CD4-positive, alpha-beta memory T cell (primary cell): ENCODE data around the gene MARS1. TPM values are rescaled to one million over a fixed set of nuclear protein-coding genes. Genes with fewer than 3 reads are reported as not detected.

Source experiments
- CTCF ChIA-PET: fragments of 350-600 bp; sonication (Branson Sonifier 250); formaldehyde crosslinking; loops from one replicate; lab custom pipeline; 2021; ENCODE audit warnings: inconsistent platforms; ENCODE audit not compliant: partially characterized antibody; lab: Charles Lee
- POLR2A ChIA-PET: fragments of 350-600 bp; sonication (Branson Sonifier 250); formaldehyde crosslinking; loops from one replicate; lab custom pipeline; 2021; ENCODE audit not compliant: partially characterized antibody; lab: Charles Lee
- DNase-seq, 5 donors: peaks; one replicate each; pipeline versions ENCODE4 v3.0.0 to v3.0.0-alpha.2; 2020 to 2022; ENCODE audit warnings: mixed read lengths in 1 of 5
- H3K27ac ChIP-seq: one replicate; pipeline ENCODE4 v1.7.0; 2013; ENCODE audit warnings: low read depth, low read length
- H3K27me3 ChIP-seq: 2 replicates; pipeline ENCODE4 v1.7.0; 2013; ENCODE audit warnings: mild to moderate bottlenecking, low read length, moderate library complexity; ENCODE audit not compliant: insufficient read depth
- H3K36me3 ChIP-seq: 2 replicates; pipeline ENCODE4 v1.7.0; 2013; ENCODE audit warnings: mild to moderate bottlenecking, low read length, moderate library complexity; ENCODE audit not compliant: insufficient read depth
- H3K4me1 ChIP-seq: 2 replicates; pipeline ENCODE4 v1.7.0; 2013; ENCODE audit warnings: mild to moderate bottlenecking, low read length, moderate library complexity; ENCODE audit not compliant: insufficient read depth
- H3K4me3 ChIP-seq, 2 donors: one replicate each; pipeline ENCODE4 v1.7.0; 2013; ENCODE audit warnings: low read length in 2 of 2, mild to moderate bottlenecking in 1 of 2
- H3K9me3 ChIP-seq, 2 donors: one replicate each; pipeline ENCODE4 v1.7.0; 2013; ENCODE audit warnings: low read length in 2 of 2, control low read depth in 1 of 2; ENCODE audit not compliant: control insufficient read depth in 1 of 2
- H3K27ac Mint-ChIP-seq, 7 donors: one replicate each; pipeline ENCODE4 v1.8.0; 2020 to 2021; ENCODE audit warnings: mixed read lengths in 7 of 7, mild to moderate bottlenecking in 6 of 7, inconsistent platforms in 3 of 7, moderate library complexity in 3 of 7
- H3K27me3 Mint-ChIP-seq, 2 donors: one replicate each; pipeline ENCODE4 v1.8.0; 2020 to 2021; ENCODE audit warnings: mixed read lengths in 2 of 2
- H3K36me3 Mint-ChIP-seq, 2 donors: one replicate each; pipeline ENCODE4 v1.8.0; 2020 to 2021; ENCODE audit warnings: mixed read lengths in 2 of 2, inconsistent platforms in 1 of 2, mild to moderate bottlenecking in 1 of 2
- H3K4me1 Mint-ChIP-seq, 4 donors: one replicate each; pipeline ENCODE4 v1.8.0; 2020 to 2021; ENCODE audit warnings: mixed read lengths in 4 of 4, mild to moderate bottlenecking in 1 of 4
- H3K4me3 Mint-ChIP-seq, 8 donors: one replicate each; pipeline ENCODE4 v1.8.0; 2020 to 2021; ENCODE audit warnings: mixed read lengths in 8 of 8, mild to moderate bottlenecking in 7 of 8, moderate library complexity in 6 of 8, inconsistent platforms in 3 of 8
- H3K9me3 Mint-ChIP-seq, 8 donors: one replicate each; pipeline ENCODE4 v1.8.0; 2020 to 2021; ENCODE audit warnings: mixed read lengths in 8 of 8, mild to moderate bottlenecking in 5 of 8, inconsistent platforms in 3 of 8, moderate library complexity in 1 of 8
- intact Hi-C: fragments of 100-400 bp; cut with micrococcal nuclease; formaldehyde crosslinking; loops from one replicate; pipeline ENCODE4 v1.15.1; 2023
- polyA plus RNA-seq, 2 donors: library from polyadenylated mRNA; unstranded; fragments of 300-500 nt; fragmentation: Illumina TruSeq; gene quantifications; one replicate each; pipeline ENCODE4 v1.2.3, GENCODE V29; 2021
- total RNA-seq, 2 experiments: library from RNA; stranded (reverse); gene quantifications; one replicate each; pipeline ENCODE4 v1.2.3, GENCODE V29; 2021

MARS1 gene
- total and polyA plus RNA-seq, 4 experiments from 2014 or later: 84.8 to 242 (median 169) TPM

DNA sequence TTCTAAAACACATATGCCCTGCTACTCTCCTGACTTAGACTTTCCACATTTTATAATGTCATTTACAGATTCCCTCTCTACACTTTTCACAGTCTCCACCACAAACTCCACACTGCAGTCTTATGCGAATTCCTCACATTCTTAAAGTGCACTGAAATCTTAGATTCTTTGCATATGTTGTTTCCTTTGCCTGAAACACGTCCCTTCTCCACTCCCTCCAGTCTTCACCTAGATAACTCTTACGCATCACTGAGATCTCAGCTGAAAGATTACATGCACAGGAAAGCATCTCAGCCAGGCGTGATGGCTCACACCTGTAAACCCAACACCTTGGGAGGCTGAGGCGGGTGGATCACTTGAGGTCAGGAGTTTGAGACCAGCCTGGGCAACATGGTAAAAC, 4.4 kb upstream of the MARS1 start:
- Histone ChIP-seq H3K4me3 (no peak overlapping the region), H3K36me3 (no peaks in the 10 kb centered on the region), H3K27me3 (no peaks in the 10 kb centered on the region), H3K4me1 (peaks cover 44% of the 10 kb centered on the region), H3K27ac (no peak overlapping the region), H3K9me3 (no peaks in the 10 kb centered on the region)
- peaks cover 0 to 5% (median 0%) of the 10 kb centered on the region in 8 donors for H3K9me3 Mint-ChIP-seq
- no peak for DNase-seq
- H3K27me3 Mint-ChIP-seq: no peaks in the 10 kb centered on the region
- ChIA-PET CTCF (interaction anchor here (0.6 to 10.7 kb wide), 3 partner anchors 21 to 1062 kb away, joined by 3 to 204 read pairs (median 3); partner anchors contain the start of gene GLI1), POLR2A (interaction anchor here (10.2 kb wide), 1 partner anchor 21 kb away, joined by 225 read pairs; the partner anchor contains the start of gene GLI1)
- H3K4me3 Mint-ChIP-seq: peak overlapping the region in 2 of 8 donors; percentile 16 to 49
- H3K27ac Mint-ChIP-seq: peak overlapping the region; percentile 18 to 89 (median 72)
- H3K36me3 Mint-ChIP-seq: peaks cover 0 to 7% of the 10 kb centered on the region in 2 donors
- H3K4me1 Mint-ChIP-seq: peaks cover 39 to 53% (median 45%) of the 10 kb centered on the region in 4 donors
- intact Hi-C loops: no loop called here

- ChIA-PET POLR2A (interaction anchor here (2.7 to 6.3 kb wide), 3 partner anchors 9 to 34 kb away, joined by 13 to 75 read pairs (median 18); partner anchors contain the start of genes ARHGAP9, DDIT3 and GLI1), CTCF (interaction anchor here (1.1 to 2.8 kb wide), 4 partner anchors 10 to 35 kb away, joined by 3 to 29 read pairs (median 12); partner anchors contain the start of genes DDIT3 and GLI1)
- no peaks in the 10 kb centered on the region for H3K27me3 Mint-ChIP-seq
- H3K4me1 ChIP-seq: peaks cover 35% of the 10 kb centered on the region
- H3K27ac ChIP-seq: no peak overlapping the region
- H3K36me3 Mint-ChIP-seq: peaks cover 13 to 23% of the 10 kb centered on the region in 2 donors
- peaks cover 0 to 3% (median 0%) of the 10 kb centered on the region in 8 donors for H3K9me3 Mint-ChIP-seq
- H3K9me3 ChIP-seq: no peaks in the 10 kb centered on the region
- intact Hi-C loops: loop anchor here (2.0 to 5.0 kb wide), 2 partner anchors 61 to 207 kb away; partner anchors contain the start of genes DCTN2 and OS9
- H3K4me3 Mint-ChIP-seq: no peak overlapping the region
- H3K36me3 ChIP-seq: peaks cover 12% of the 10 kb centered on the region
- no peak for DNase-seq
- no peak overlapping the region for H3K4me3 ChIP-seq
- no peaks in the 10 kb centered on the region for H3K27me3 ChIP-seq
- H3K4me1 Mint-ChIP-seq: peaks cover 29 to 47% (median 35%) of the 10 kb centered on the region in 4 donors
- peak overlapping the region in 4 of 7 donors; percentile 19 to 77 (median 48) for H3K27ac Mint-ChIP-seq
These were observed 2.2 kb upstream of the MARS1 start for GRCh38 chr12:57485695-57486094.

- H3K36me3 Mint-ChIP-seq: peaks cover 22 to 35% of the 10 kb centered on the region in 2 donors
- ChIA-PET CTCF (interaction anchor here (0.7 to 2.8 kb wide), 7 partner anchors 11 to 40 kb away, joined by 3 to 29 read pairs (median 4); partner anchors contain the start of genes DDIT3, GLI1 and INHBE), POLR2A (interaction anchor here (2.7 to 6.3 kb wide), 3 partner anchors 10 to 33 kb away, joined by 13 to 75 read pairs (median 18); partner anchors contain the start of genes ARHGAP9, DDIT3 and GLI1)
- H3K4me1 ChIP-seq: peaks cover 23% of the 10 kb centered on the region
- peak overlapping the region in 3 of 8 donors; percentile 97 to 99 (median 98) for H3K4me3 Mint-ChIP-seq
- no peak overlapping the region for H3K4me3 ChIP-seq
- intact Hi-C loops: loop anchor here (1.0 to 5.0 kb wide), 5 partner anchors 8 to 205 kb away; partner anchors contain the start of genes ARHGAP9, DCTN2, DDIT3 and OS9
- peaks cover 0 to 3% (median 0%) of the 10 kb centered on the region in 8 donors for H3K9me3 Mint-ChIP-seq
- no peaks in the 10 kb centered on the region for H3K27me3 Mint-ChIP-seq
- no peak for DNase-seq
- no peak overlapping the region for H3K27ac ChIP-seq
- H3K27me3 ChIP-seq: no peaks in the 10 kb centered on the region
- peak overlapping the region; percentile 70 to 99 (median 96) for H3K27ac Mint-ChIP-seq
- H3K36me3 ChIP-seq: peaks cover 23% of the 10 kb centered on the region
- no peaks in the 10 kb centered on the region for H3K9me3 ChIP-seq
- peaks cover 22 to 40% (median 28%) of the 10 kb centered on the region in 4 donors for H3K4me1 Mint-ChIP-seq
These were observed 742 bp upstream of the MARS1 start for GRCh38 chr12:57487055-57487596.

DNA sequence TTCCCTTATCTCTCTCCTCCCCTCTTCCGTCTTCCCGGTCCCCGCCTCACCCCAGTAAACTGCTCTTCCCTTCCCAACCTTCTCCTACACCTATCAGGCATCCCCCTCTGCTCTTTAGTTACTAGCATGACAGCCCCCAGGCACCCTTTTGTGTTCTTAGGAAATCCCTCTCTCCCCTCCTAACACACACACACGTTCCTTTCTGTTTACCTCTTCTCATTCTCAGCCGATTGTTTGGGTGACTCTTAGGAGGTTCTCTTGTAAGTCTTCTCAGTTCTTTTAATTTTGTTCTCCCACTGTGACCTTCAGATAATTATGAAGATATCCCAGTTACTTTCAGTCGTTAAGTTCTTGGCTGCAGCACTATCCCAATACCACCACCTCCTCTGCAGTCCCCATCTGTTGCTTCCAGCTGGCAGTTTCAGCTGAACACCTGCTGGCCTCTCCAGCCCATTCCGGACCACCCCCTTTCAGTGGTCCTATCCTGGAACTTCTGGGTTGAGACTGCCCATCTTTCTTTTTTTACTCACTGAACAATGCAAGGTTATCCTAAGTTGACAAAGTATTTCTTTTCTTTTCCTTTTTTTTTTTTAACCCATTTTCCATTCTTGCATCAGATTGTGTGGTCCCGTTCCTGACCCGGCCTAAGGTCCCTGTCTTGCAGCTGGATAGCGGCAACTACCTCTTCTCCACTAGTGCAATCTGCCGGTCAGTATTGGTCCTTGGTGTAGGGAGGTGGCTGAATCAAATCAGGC, 711 bp downstream of the MARS1 start:
- H3K4me1 ChIP-seq: peaks cover 23% of the 10 kb centered on the region
- no peaks in the 10 kb centered on the region for H3K27me3 ChIP-seq
- peak overlapping the region; percentile 84 for H3K27ac ChIP-seq
- peak overlapping the region; percentile 78 to 95 for H3K4me3 ChIP-seq
- peak in 1 of 5 donors; percentile 5 for DNase-seq
- no peaks in the 10 kb centered on the region for H3K9me3 ChIP-seq
- H3K36me3 Mint-ChIP-seq: peaks cover 30 to 42% of the 10 kb centered on the region in 2 donors
- H3K36me3 ChIP-seq: peaks cover 28% of the 10 kb centered on the region
- peak overlapping the region; percentile 90 to 99 (median 98) for H3K27ac Mint-ChIP-seq
- H3K4me1 Mint-ChIP-seq: peaks cover 18 to 39% (median 25%) of the 10 kb centered on the region in 4 donors
- intact Hi-C loops: loop anchor here (5.0 kb wide), 1 partner anchor 204 kb away; the partner anchor contains the start of gene OS9
- ChIA-PET CTCF (interaction anchor here (1.2 to 3.4 kb wide), 2 partner anchors 12 to 29 kb away, joined by 3 to 10 read pairs; partner anchors contain the start of gene GLI1), POLR2A (interaction anchor here (2.0 to 6.3 kb wide), 3 partner anchors 11 to 31 kb away, joined by 12 to 75 read pairs (median 18); partner anchors contain the start of genes ARHGAP9, DDIT3 and GLI1)
- no peaks in the 10 kb centered on the region for H3K27me3 Mint-ChIP-seq
- peak overlapping the region; percentile 95 to 99 (median 98) for H3K4me3 Mint-ChIP-seq
- H3K9me3 Mint-ChIP-seq: peaks cover 0 to 3% (median 0%) of the 10 kb centered on the region in 8 donors

DNA sequence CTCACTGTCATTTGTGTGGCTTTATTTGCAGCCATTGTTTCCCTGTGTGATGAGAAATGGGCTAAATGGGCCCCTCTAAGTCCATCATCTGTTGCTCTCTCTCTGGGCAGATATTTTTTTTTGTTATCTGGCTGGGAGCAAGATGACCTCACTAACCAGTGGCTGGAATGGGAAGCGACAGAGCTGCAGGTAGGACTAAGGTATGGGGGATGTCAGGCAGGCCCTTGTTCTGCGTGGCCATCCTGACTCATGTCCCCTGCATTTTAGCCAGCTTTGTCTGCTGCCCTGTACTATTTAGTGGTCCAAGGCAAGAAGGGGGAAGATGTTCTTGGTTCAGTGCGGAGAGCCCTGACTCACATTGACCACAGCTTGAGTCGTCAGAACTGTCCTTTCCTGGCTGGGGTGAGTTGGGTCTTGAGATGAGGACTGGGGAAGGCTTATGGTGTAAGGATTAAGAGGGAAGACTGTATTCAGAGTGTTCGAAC, 1.3 kb downstream of the MARS1 start:
- Mint-ChIP-seq H3K9me3 (peaks cover 0 to 3% (median 0%) of the 10 kb centered on the region in 8 donors), H3K27ac (peak overlapping the region in 6 of 7 donors; percentile 29 to 98 (median 88)), H3K27me3 (no peaks in the 10 kb centered on the region), H3K36me3 (peaks cover 30 to 42% of the 10 kb centered on the region in 2 donors), H3K4me3 (peak overlapping the region; percentile 95 to 99 (median 98)), H3K4me1 (peaks cover 18 to 38% (median 25%) of the 10 kb centered on the region in 4 donors)
- Histone ChIP-seq H3K27ac (peak overlapping the region; percentile 84), H3K36me3 (peaks cover 28% of the 10 kb centered on the region), H3K4me1 (peaks cover 23% of the 10 kb centered on the region), H3K4me3 (no peak overlapping the region), H3K27me3 (no peaks in the 10 kb centered on the region), H3K9me3 (no peaks in the 10 kb centered on the region)
- intact Hi-C loops: loop anchor here (5.0 kb wide), 1 partner anchor 203 kb away; the partner anchor contains the start of gene OS9
- ChIA-PET POLR2A (interaction anchor here (2.0 to 6.3 kb wide), 3 partner anchors 12 to 31 kb away, joined by 12 to 75 read pairs (median 18); partner anchors contain the start of genes ARHGAP9, DDIT3 and GLI1), CTCF (interaction anchor here (1.2 to 3.4 kb wide), 2 partner anchors 12 to 30 kb away, joined by 3 to 10 read pairs; partner anchors contain the start of gene GLI1)
- DNase-seq: no peak

GRCh38 chr12:57490126-57490525, 2.3 kb downstream of the MARS1 start:
- no peaks in the 10 kb centered on the region for H3K9me3 ChIP-seq
- intact Hi-C loops: no loop called here
- H3K27me3 ChIP-seq: no peaks in the 10 kb centered on the region
- no peaks in the 10 kb centered on the region for H3K27me3 Mint-ChIP-seq
- H3K27ac ChIP-seq: no peak overlapping the region
- peaks cover 30 to 42% of the 10 kb centered on the region in 2 donors for H3K36me3 Mint-ChIP-seq
- H3K4me3 ChIP-seq: no peak overlapping the region
- ChIA-PET POLR2A (interaction anchor here (2.0 to 6.3 kb wide), 2 partner anchors 13 to 30 kb away, joined by 12 to 75 read pairs; partner anchors contain the start of genes ARHGAP9 and DDIT3), CTCF (interaction anchor here (0.9 to 3.4 kb wide), 2 partner anchors 9 to 31 kb away, joined by 3 to 10 read pairs; partner anchors contain the start of gene GLI1)
- no peak for DNase-seq
- peaks cover 18 to 38% (median 25%) of the 10 kb centered on the region in 4 donors for H3K4me1 Mint-ChIP-seq
- peaks cover 28% of the 10 kb centered on the region for H3K36me3 ChIP-seq
- no peak overlapping the region for H3K4me3 Mint-ChIP-seq
- H3K4me1 ChIP-seq: peaks cover 23% of the 10 kb centered on the region
- peak overlapping the region in 2 of 7 donors; percentile 29 to 61 for H3K27ac Mint-ChIP-seq
- H3K9me3 Mint-ChIP-seq: peaks cover 0 to 3% (median 0%) of the 10 kb centered on the region in 8 donors
